Measurements from ENCODE around the gene MAPKAPK2.

DNA sequence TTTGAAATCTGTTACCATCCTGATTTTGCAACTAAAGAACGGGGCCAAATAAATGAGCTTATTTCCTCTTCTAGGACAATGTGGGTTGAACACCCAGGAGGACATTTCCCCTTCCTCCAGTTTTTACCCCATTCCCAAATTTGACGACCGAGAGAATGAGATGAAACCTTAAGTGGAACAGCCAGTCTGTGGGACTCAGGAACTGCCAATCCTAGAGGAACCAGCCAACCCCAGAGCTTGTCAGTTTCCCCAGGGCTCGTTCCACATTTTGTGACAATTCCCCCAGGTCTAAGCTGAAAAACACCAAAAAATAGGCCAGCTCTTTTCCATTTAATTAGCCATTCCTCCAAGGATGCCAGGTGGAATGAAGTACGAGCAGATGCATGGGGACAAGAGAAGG is 21.3 kb upstream of the MAPKAPK2 start:
- TF ChIP-seq POLR2AphosphoS5 (IDR thresholded peaks at IDR 0.05) = no peak
- no peak for TF ChIP-seq POLR2A (IDR thresholded peaks at IDR 0.05)
